SK-N-SH (cell line): Measurements from ENCODE around the gene NNT.

Experiments
- ELF1 ChIP-seq: IDR thresholded peaks from 2 replicates; pipeline ENCODE4 v1.4.0; 2012
- FOXJ3 ChIP-seq: sonication (generic); formaldehyde crosslinking; IDR thresholded peaks from 2 replicates; pipeline ENCODE4 v1.5.1; 2020; ENCODE audit warnings: mild to moderate bottlenecking, missing genetic modification reagents
- POLR2AphosphoS5 ChIP-seq: IDR thresholded peaks from 2 replicates; pipeline ENCODE4 v1.6.1; 2012; ENCODE audit warnings: low read depth, low read length
- RAD21 ChIP-seq: IDR thresholded peaks from 2 replicates; pipeline ENCODE4 v1.6.1; 2012; ENCODE audit warnings: mild to moderate bottlenecking, low read length
- TF ChIP-seq, protein P1 (sequence below): fragments of 200-600 bp; sonication (generic); IDR thresholded peaks from 2 replicates; pipeline ENCODE4 v1.6.1; 2017; ENCODE audit warnings: antibody characterized with exemption, mild to moderate bottlenecking, moderate library complexity

DNA sequence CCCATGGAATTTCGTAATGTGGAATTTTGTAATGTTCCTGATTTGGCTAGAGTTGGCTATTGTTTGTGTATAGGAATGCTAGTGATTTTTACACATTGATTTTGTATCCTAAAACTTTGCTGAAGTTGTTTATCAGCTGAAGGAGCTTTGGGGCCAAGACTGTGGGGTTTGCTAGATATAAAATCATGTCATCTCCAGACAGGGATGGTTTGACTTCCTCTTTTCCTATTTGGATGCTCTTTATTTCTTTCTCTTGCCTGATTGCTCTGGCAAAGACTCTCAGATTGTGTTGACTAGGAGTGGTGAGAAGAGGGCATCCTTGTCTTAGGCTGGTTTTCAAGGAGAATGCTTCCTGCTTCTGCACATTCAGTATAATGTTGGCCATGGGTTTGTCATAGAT is 91.0 kb downstream of the NNT start:
- TF ChIP-seq RAD21: no peak
- TF ChIP-seq FOXJ3 (CRISPR knock-in tag): no peak
- TF ChIP-seq POLR2AphosphoS5: no peak
- TF ChIP-seq, protein P1, sequence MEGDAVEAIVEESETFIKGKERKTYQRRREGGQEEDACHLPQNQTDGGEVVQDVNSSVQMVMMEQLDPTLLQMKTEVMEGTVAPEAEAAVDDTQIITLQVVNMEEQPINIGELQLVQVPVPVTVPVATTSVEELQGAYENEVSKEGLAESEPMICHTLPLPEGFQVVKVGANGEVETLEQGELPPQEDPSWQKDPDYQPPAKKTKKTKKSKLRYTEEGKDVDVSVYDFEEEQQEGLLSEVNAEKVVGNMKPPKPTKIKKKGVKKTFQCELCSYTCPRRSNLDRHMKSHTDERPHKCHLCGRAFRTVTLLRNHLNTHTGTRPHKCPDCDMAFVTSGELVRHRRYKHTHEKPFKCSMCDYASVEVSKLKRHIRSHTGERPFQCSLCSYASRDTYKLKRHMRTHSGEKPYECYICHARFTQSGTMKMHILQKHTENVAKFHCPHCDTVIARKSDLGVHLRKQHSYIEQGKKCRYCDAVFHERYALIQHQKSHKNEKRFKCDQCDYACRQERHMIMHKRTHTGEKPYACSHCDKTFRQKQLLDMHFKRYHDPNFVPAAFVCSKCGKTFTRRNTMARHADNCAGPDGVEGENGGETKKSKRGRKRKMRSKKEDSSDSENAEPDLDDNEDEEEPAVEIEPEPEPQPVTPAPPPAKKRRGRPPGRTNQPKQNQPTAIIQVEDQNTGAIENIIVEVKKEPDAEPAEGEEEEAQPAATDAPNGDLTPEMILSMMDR: no peak
- no peak for TF ChIP-seq ELF1
